Spleen (tissue), 11 donors: ENCODE results near the gene MUC5B. TPM values are rescaled to one million over a fixed set of nuclear protein-coding genes. Genes with fewer than 3 reads are reported as not detected.
A peak's percentile ranks its signal among the peaks of the same experiment; 100 is the strongest.
"Not testable (repeated sequence)": the region's sequence is repeated elsewhere in the genome, so short reads cannot be mapped to it uniquely, and the experiment has no call there.

Experiments used
- DNase-seq: peaks from one replicate; pipeline ENCODE4 v3.0.0-alpha.2; 2020
- H3K27ac ChIP-seq, 8 donors: fragments of 200-600 bp; sonication (generic) in 7 of 8; 1 replicate in 4 of 8; 2 replicates in 4 of 8; pipeline versions ENCODE4 v1.5.0 to v1.8.0; 2016 to 2021; ENCODE audit warnings: inconsistent platforms in 4 of 8, mild to moderate bottlenecking in 4 of 8, moderate library complexity in 1 of 8
- H3K27me3 ChIP-seq, 7 donors: fragments of 200-600 bp; sonication (generic) in 6 of 7; replicated peaks in 1 of 7; 1 replicate in 4 of 7; 2 replicates in 3 of 7; pipeline versions ENCODE4 v1.5.0 to v1.8.0; 2016 to 2021; ENCODE audit warnings: inconsistent platforms in 3 of 7, mild to moderate bottlenecking in 1 of 7
- H3K36me3 ChIP-seq, 6 donors: fragments of 200-600 bp; sonication (generic) in 5 of 6; 1 replicate in 4 of 6; 2 replicates in 2 of 6; pipeline versions ENCODE4 v1.5.0 to v1.8.0; 2016 to 2021; ENCODE audit warnings: inconsistent platforms in 2 of 6
- H3K4me1 ChIP-seq, 6 donors: fragments of 200-600 bp; sonication (generic) in 5 of 6; 1 replicate in 3 of 6; 2 replicates in 3 of 6; pipeline versions ENCODE4 v1.5.0 to v1.8.0; 2016 to 2021; ENCODE audit warnings: inconsistent platforms in 3 of 6
- H3K4me3 ChIP-seq, 8 donors: fragments of 200-600 bp; sonication (generic) in 7 of 8; 1 replicate in 4 of 8; 2 replicates in 4 of 8; pipeline versions ENCODE4 v1.5.0 to v1.8.0; 2016 to 2021; ENCODE audit warnings: inconsistent platforms in 4 of 8, mild to moderate bottlenecking in 4 of 8, moderate library complexity in 2 of 8
- H3K9me3 ChIP-seq, 8 donors: fragments of 200-600 bp; sonication (generic) in 7 of 8; 1 replicate in 4 of 8; 2 replicates in 4 of 8; pipeline versions ENCODE4 v1.5.0 to v1.8.0; 2016 to 2021; ENCODE audit warnings: inconsistent platforms in 4 of 8
- POLR2A ChIP-seq, 3 donors: fragments of 450-650 bp; IDR thresholded peaks; one replicate each; pipeline ENCODE4 v1.5.1; 2017; ENCODE audit warnings: antibody characterized with exemption in 3 of 3, mild to moderate bottlenecking in 1 of 3
- POLR2AphosphoS5 ChIP-seq, 3 donors: sonication (generic); formaldehyde crosslinking; IDR thresholded peaks; one replicate each; pipeline ENCODE4 v1.5.1; 2017; ENCODE audit warnings: antibody characterized with exemption in 3 of 3
- WGBS, 5 donors: extraction: QIAGEN DNeasy Blood & Tissue Kit in 3 of 5; methylation state at CpG; one replicate each; pipeline versions ENCODE4 v1.1.5 to v1.1.7; 2013 to 2018; 5-methylcytosine and 5-hydroxymethylcytosine counted together
- intact Hi-C: fragments of 100-400 bp; cut with DNase I; formaldehyde crosslinking; loops from one replicate; pipeline ENCODE4 v1.15.0; 2023; ENCODE audit warnings: low total_unique reads
- polyA plus RNA-seq, 3 donors: library from polyadenylated mRNA; stranded (reverse); fragments of 200-250 nt; gene quantifications; one replicate each; pipeline ENCODE4 v1.2.1, GENCODE V29; 2013
- total RNA-seq, 7 donors: library from RNA; depleted of rRNA in 3 of 7; stranded (reverse); fragments of >200 nt in 3 of 7; fragmentation: NEBNext Ultra II Directional in 4 of 7; extraction: Animal tissue kit (Norgen Biotek cat#: 25700) in 4 of 7; gene quantifications; one replicate each; pipeline versions ENCODE4 v1.1.0 to v1.2.1, GENCODE V29; 2016 to 2021
- TF ChIP-seq, protein P1 (sequence below), 11 experiments: fragments of 200-600 bp in 7 of 11; fragments of 450-650 bp in 4 of 11; sonication (generic) in 4 of 11; IDR thresholded peaks in 8 of 11; conservative IDR thresholded peaks in 3 of 11; 1 replicate in 7 of 11; 2 replicates in 4 of 11; pipeline versions ENCODE4 v1.4.0 to v1.8.0; 2016 to 2021; ENCODE audit warnings: antibody characterized with exemption in 11 of 11, inconsistent platforms in 4 of 11, mild to moderate bottlenecking in 1 of 11
- donor health status: healthy with polysubstance abuse.
- donor health status: DM: no; HTN: no; CAD: no; lungs with moderate emphysema.
- donor health status: DM: no; HTN: no; CAD: no.
- donor health status: Bipolar disorder and iron deficiency.
- donor health status: healthy.
- donor health status: DM: no; HTN: no; CAD: no.
- donor health status: DM: yes; HTN: yes; CAD: no.

Gene MUC5B
- total and polyA plus RNA-seq, 10 donors, result under 0.01 to 0.09 (median under 0.01) TPM; not detected in 7

DNA sequence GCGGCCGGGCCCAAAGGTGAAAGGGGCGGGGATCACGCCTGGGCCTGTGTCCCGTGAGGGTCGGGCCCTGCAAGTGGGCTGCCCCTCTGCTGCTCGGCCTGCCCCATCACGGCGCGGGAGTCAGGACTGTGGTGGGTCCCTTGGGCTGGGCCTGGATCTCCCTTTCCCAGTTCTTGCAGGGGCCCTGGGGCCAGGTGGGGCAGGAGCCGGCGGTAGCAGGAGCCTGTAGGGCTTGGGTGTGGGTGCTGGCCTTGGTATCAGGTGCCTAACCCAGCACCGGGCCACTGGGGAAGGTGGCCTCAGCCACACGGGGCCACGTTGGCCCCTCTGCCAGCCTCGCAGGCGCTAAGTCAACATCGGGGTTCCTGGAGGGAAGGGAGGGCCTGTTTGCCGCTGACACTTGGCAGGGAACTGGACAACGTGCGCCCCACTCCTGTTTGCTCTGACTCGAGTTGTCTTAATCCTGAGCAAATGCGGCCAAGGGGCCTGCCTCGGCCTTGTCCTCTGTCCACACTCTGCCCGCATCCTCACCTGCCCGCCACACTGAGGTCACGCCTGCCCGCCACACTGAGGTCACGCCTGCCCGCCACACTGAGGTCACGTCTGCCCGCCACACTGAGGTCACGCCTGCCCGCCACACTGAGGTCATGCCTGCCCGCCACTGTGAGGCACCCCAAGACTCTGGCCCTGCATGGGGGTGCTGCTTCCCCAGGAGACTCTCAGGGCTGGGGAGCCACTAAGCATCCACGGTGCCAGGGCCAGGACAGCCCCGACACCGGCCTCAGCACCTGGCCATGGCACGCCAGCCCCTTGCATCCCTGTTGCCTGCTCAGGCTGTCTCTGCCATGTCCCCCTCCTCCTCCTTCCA is 14.2 kb upstream of the MUC5B start:
- intact Hi-C loops, result loop anchor here (10.0 kb wide), 1 partner anchor 366 kb away; the partner anchor contains the start of gene DUSP8

DNA sequence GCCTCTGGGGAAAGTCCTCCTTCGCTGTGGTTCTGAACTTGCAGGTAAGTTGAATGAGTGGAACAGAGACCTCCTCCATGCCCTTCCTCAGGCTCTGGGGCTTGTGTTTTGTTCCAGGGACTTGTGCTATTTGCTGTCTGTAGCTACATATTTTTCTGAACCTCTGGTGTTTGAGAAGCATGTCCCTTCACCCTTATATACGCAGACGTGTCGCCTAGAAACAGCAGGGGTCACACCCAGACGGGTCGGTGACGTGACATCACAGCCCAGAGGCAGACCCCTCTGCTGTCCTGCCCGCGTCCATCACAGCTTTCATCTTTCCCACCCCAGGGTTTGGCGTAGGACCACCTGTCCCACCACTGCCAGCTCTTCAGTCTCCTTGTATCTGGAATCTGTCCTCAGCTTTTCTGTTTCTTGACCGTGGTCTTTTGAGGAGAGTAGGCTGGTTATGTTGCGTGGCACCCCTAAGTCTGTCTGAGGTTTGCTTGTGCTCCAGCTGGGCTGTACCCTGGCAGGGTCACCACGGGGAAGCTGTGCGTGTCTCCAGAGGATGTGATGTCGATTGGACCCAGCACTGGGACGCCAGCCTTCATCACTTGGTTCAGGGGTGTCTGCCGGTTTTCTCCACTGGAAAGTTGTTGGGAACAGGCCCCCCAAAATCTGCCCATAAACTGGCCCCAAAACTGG is 13.4 kb upstream of the MUC5B start:
- Histone ChIP-seq H3K36me3 (no peaks in the 10 kb centered on the region), H3K27me3 (peaks cover 0 to 8% (median 0%) of the 10 kb centered on the region in 7 donors), H3K4me3 (no peak overlapping the region), H3K9me3 (peaks cover 6 to 50% (median 36%) of the 10 kb centered on the region in 8 donors), H3K27ac (no peak overlapping the region), H3K4me1 (no peaks in the 10 kb centered on the region)
- WGBS, 5 donors, result 86 to 95% (median 90%) methylated on average over 16 to 17 of the region's 17 CpGs
- intact Hi-C loops, result loop anchor here (10.0 kb wide), 1 partner anchor 365 kb away; the partner anchor contains the start of gene DUSP8
- DNase-seq, result peak; percentile 61
- TF ChIP-seq, protein P1, sequence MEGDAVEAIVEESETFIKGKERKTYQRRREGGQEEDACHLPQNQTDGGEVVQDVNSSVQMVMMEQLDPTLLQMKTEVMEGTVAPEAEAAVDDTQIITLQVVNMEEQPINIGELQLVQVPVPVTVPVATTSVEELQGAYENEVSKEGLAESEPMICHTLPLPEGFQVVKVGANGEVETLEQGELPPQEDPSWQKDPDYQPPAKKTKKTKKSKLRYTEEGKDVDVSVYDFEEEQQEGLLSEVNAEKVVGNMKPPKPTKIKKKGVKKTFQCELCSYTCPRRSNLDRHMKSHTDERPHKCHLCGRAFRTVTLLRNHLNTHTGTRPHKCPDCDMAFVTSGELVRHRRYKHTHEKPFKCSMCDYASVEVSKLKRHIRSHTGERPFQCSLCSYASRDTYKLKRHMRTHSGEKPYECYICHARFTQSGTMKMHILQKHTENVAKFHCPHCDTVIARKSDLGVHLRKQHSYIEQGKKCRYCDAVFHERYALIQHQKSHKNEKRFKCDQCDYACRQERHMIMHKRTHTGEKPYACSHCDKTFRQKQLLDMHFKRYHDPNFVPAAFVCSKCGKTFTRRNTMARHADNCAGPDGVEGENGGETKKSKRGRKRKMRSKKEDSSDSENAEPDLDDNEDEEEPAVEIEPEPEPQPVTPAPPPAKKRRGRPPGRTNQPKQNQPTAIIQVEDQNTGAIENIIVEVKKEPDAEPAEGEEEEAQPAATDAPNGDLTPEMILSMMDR (IDR thresholded peaks at IDR 0.05 in 8 of 11, conservative IDR thresholded peaks at IDR 0.05 in 3 of 11), result no peak
- TF ChIP-seq POLR2A (IDR thresholded peaks at IDR 0.05) (no peak), POLR2AphosphoS5 (IDR thresholded peaks at IDR 0.05) (no peak)

More for the DNA sequence above, 14.2 kb upstream of the MUC5B start:
- Histone ChIP-seq H3K4me1 (no peaks in the 10 kb centered on the region), H3K27me3 (peaks cover 0 to 17% (median 4%) of the 10 kb centered on the region in 7 donors), H3K9me3 (peaks cover 6 to 43% (median 33%) of the 10 kb centered on the region in 8 donors), H3K4me3 (no peak overlapping the region), H3K36me3 (no peaks in the 10 kb centered on the region), H3K27ac (no peak overlapping the region)
- TF ChIP-seq POLR2A (IDR thresholded peaks at IDR 0.05) (no peak), POLR2AphosphoS5 (IDR thresholded peaks at IDR 0.05) (no peak)
- TF ChIP-seq, protein P1 (IDR thresholded peaks at IDR 0.05 in 8 of 11, conservative IDR thresholded peaks at IDR 0.05 in 3 of 11), result no peak
- DNase-seq, result peak; percentile 61
- WGBS, 5 donors, result 88 to 95% (median 90%) methylated on average over 20 to 39 of the region's 39 CpGs

DNA sequence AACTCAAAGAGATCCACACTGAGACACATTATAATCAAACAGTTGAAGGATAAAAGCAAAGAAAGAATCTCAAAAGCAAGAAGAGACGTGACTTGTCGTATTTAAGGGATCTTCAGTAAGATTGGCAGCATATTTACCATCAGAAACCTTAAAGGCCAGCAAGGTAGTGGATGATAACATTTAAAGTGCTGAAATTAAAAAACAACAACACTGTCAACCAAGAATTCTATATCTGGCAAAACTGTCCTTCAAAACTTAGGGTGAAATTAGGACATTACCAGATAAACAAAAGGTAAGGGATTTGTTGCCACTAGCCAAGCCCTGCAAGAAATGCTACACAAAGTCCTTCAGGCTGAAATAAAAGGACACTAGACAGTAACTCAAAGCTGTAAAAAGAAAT is 11.0 kb upstream of the MUC5B start:
- Histone ChIP-seq H3K36me3 (no peaks in the 10 kb centered on the region), H3K27ac (no peak overlapping the region), H3K4me3 (no peak overlapping the region), H3K4me1 (no peaks in the 10 kb centered on the region), H3K27me3 (peaks cover 0 to 2% (median 0%) of the 10 kb centered on the region in 7 donors), H3K9me3 (peaks cover 6 to 50% (median 36%) of the 10 kb centered on the region in 8 donors)
- DNase-seq, result no peak
- intact Hi-C loops, result no loop called here
- WGBS, 5 donors, result 80 to 89% (median 88%) methylated on average over 2 of the region's 2 CpGs
- TF ChIP-seq POLR2AphosphoS5 (IDR thresholded peaks at IDR 0.05) (no peak), POLR2A (IDR thresholded peaks at IDR 0.05) (no peak)
- TF ChIP-seq, protein P1 (IDR thresholded peaks at IDR 0.05 in 8 of 11, conservative IDR thresholded peaks at IDR 0.05 in 3 of 11), result no peak

DNA sequence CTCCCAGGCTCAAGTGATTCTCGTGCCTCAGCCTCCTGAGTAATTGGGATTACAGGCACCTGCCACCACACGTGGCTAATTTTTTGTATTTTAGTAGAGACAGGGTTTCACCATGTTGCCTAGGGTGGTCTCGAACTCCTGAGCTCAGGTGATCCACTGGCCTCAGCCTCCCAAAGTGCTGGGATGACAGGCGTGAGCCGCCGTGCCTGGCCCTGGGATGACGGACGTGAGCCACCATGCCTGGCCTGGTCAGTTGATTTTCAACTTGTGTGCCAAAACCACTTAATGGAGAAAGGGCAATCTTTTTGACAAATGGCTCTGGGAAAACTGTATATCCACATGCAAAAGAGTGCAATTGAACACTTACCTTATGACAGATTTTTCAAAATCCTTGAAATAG is 7.0 kb upstream of the MUC5B start:
- H3K4me3 ChIP-seq, H3K27ac ChIP-seq, intact Hi-C loops, H3K36me3 ChIP-seq: not testable (repeated sequence)
- Histone ChIP-seq H3K27me3 (peaks cover 0 to 31% (median 4%) of the 10 kb centered on the region in 7 donors), H3K4me1 (peaks cover 0 to 12% (median 5%) of the 10 kb centered on the region in 6 donors), H3K9me3 (peaks cover 6 to 37% (median 29%) of the 10 kb centered on the region in 8 donors)
- WGBS, 5 donors, result 78 to 89% (median 86%) methylated on average over 8 of the region's 8 CpGs
- peak; percentile 54 for DNase-seq
